ENCODE measurements around the gene HECTD3.

GRCh38 chr1:44973645-44974044, 37.5 kb downstream of the HECTD3 start:
- no peak for TF ChIP-seq CTCF (conservative IDR thresholded peaks at IDR 0.05)
- TF ChIP-seq EZH2 (IDR thresholded peaks at IDR 0.05; ENCODE audit: low read depth), result no peak
